ENCODE data around the gene STAT5B. TPM values are rescaled to one million over a fixed set of nuclear protein-coding genes. Genes with fewer than 3 reads are reported as not detected.
"Not testable (repeated sequence)": the region's sequence is repeated elsewhere in the genome, so short reads cannot be mapped to it uniquely, and the experiment has no call there.

Gene STAT5B
- total RNA-seq, 1 donor from 2014 or later: 48.5 TPM

GRCh38 chr17:42268236-42268635, 8.0 kb downstream of the STAT5B start:
- no peak for DNase-seq (ENCODE audit: low read depth, low spot score)

- DNase-seq (ENCODE audit: low read depth, low spot score): no peak
These were observed 9.0 kb downstream of the STAT5B start for GRCh38 chr17:42266918-42267766.

DNA sequence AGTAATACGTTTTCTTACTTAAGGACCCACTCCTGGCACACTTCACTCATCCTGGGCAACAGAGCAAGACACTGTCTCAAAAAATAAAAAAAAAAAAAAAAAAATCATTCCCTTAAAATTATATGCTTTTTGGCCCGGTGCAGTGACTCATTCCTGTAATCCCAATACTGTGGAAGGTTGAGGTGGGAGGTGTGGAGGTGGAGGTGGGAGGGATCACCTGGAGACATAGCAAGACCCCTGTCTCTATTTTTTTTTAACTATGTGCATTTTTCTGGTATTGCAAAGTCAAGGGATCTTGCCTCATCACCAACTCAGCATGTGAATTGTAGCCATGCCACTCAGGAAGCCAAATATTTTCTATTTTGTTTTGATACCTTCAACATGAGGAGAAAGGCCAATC, 9.7 kb downstream of the STAT5B start:
- no peak for DNase-seq (ENCODE audit: low read depth, low spot score)

- not testable (repeated sequence) for DNase-seq (ENCODE audit: low read depth, low spot score)
These were observed 11.8 kb downstream of the STAT5B start for GRCh38 chr17:42264366-42264765.

DNA sequence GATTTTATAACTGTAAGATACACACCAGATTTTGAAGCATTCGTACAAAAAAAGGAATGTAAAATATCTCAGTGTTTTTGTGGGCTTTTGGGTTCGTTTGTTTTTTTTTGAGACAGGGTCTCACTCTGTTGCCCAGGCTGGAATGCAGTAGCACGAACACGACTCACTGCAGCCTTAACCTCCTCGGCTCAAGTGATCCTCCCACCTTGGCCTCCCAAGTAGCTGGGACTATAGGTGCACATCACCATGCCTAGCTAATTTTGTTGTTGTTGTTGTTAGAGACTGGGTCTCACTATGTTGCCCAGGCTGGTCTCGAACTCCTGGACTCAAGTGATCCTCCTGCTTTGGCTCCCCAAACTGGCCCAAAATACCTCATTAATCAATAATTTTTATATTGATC, 15.9 kb downstream of the STAT5B start:
- no peak for DNase-seq (ENCODE audit: low read depth, low spot score)

GRCh38 chr17:42255445-42255844, 20.7 kb downstream of the STAT5B start:
- no peak for DNase-seq (ENCODE audit: low read depth, low spot score)

DNA sequence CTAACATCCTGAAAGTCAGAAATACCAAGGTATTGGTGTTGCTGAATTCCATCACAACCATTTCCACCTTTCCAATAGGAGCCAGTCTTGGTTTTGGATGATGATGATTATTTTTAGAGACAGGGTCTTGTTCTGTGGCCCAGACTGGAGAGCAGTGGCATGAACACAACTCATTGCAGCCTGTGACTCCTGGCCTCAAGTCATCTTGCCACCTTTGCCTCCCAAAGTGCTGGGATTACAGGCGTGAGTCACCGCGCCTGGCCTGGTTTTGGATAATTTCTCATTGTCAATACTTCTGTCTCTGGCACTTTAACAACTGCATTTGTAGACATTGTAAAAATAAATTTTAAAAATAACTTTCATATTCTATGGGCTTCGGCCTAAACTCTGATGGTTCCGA, 22.6 kb downstream of the STAT5B start:
- no peak for DNase-seq (ENCODE audit: low read depth, low spot score)

DNA sequence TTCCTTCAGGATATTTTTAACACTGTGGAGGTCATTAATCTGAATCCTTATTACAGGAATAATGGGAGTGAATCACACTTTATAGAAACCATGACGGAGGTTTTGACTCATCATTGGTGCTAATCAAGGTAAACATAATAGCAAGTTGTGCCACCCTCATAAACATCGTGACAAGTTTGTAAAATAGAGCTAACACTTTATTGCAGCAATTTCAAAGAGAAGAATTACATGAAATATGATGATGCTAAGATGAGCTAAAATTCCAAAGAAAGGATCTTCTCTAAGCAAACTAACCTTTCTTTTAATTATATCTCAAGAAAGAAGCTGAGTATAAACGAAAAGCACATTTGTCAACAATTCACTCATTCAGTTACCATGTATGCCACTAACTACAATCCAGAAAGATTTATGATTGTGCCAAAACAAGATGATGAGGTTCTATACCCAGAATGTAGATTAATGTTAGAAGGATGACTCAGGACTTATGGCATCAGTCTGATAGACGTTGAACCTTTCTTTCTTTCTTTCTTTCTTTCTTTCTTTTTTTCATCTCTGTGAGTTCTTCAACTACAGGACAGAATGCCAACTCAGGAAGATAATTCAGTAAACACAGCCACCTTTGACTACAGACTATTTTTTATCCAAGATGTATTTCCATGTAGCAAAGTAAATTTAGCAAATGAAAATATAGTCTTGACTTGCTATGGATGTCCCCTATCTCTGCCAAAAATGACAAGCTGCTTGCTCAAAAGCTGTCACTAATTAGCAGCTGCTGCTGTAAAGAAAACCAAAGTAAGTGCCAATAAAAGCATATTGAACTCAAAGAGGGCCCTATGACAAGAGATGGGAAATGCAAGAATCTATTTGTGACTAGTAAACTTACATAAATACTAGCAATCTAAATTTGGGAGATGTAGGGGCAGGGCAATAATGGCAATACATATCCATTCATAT, 23.3 kb downstream of the STAT5B start:
- DNase-seq (ENCODE audit: low read depth, low spot score): peak; percentile 64

DNA sequence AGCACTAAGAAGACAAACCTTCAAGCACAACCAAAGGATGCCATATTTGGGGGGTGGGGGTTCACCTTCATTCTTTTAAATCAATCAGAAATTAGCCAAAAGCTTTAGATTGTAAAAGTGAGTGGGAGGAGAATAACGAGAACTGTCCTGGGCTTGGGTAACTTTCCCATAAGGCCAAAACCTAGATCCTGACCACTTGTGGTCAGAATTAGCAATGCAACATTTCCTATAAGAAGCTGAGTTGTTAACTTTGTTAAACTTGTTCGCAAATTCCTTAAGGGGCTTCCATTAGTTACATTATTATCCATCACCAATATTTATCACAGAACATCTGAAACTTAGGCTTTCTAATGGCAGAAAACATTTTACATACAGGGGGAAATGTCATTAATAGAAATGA, 25.1 kb downstream of the STAT5B start:
- DNase-seq (ENCODE audit: low read depth, low spot score): no peak

DNA sequence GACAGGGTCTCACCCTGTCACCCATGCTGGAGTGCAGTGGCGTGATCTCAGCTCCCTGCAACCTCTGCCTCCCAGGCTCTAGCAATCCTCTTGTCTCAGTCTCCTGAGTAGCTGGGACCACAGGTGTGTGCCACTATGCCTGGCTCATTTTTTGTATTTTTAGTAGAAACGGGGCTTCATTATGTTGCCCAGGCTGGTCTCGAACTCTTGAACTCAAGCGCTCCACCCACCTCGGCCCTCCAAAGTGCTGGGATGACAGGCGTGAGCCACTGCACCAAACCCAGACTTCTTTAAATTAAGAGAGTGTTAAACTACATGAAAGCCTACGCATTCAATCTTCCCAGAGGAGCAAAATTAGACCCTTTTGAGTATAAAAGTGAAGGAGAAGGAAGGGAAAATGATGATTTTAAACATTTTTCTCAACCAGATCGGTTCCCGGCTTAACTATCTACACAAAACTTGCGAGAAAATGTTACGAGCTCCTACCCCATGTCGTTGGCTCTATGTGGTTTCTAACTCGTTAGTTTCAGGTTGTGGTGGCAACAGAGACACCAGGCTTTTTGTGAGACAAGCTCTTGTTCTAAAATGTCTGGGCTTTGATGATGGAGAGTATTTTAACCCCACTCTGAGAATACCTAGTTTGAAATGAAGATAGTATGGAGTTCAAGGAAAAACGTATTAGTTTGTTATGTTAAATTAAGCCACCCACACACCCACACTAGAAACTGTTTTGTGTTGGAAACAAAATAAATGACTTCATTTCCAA, 26.3 kb downstream of the STAT5B start:
- DNase-seq (ENCODE audit: low read depth, low spot score): no peak

GRCh38 chr17:42248351-42249179, 27.6 kb downstream of the STAT5B start:
- DNase-seq (ENCODE audit: low read depth, low spot score): peak; percentile 89

- no peak for DNase-seq (ENCODE audit: low read depth, low spot score)
These were observed 28.5 kb downstream of the STAT5B start for GRCh38 chr17:42247734-42248133.

GRCh38 chr17:42246515-42246914, 29.7 kb downstream of the STAT5B start:
- DNase-seq (ENCODE audit: low read depth, low spot score): no peak

- DNase-seq (ENCODE audit: low read depth, low spot score): not testable (repeated sequence)
These were observed 31.0 kb downstream of the STAT5B start for GRCh38 chr17:42245183-42245582.

DNA sequence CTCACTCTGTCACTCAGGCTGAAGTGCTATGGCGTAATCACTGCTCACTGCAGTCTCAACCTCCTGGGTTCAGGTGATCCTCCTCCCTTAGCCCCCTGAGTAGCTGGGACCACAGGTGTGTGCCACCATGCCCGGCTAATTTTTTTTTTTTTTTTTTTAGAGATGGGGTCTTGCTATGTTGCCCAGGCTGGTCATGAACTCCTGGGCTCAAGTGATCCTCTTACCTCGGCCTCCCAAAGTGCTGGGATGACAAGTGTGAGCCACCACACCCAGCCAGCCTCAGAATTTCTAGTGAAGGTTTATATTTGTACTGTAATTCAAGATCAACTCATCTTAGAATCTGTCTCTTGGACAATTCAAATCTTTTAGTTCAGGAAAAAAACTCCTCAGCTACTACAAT, 32.1 kb downstream of the STAT5B start:
- not testable (repeated sequence) for DNase-seq (ENCODE audit: low read depth, low spot score)

GRCh38 chr17:42243493-42243982, 32.7 kb downstream of the STAT5B start:
- no peak for DNase-seq (ENCODE audit: low read depth, low spot score)

DNA sequence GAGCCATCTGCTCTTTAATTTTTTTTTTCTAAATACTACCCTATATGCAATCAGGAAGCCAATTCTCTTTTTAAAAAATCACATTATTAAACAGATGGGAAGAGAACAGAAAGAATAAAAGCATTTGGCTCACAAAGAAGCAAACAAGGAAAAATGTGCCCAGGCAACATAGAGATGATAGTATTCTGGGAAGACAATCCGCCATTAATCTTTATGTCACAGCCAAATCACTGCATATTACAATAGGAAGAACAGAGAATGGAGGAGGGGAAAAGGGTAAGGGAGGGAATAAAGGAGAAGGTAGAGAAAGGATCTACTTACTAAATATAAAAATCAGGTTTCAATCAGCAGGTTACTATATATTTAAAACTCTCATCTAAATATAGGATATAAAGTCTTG, 34.3 kb downstream of the STAT5B start:
- no peak for DNase-seq (ENCODE audit: low read depth, low spot score)

DNA sequence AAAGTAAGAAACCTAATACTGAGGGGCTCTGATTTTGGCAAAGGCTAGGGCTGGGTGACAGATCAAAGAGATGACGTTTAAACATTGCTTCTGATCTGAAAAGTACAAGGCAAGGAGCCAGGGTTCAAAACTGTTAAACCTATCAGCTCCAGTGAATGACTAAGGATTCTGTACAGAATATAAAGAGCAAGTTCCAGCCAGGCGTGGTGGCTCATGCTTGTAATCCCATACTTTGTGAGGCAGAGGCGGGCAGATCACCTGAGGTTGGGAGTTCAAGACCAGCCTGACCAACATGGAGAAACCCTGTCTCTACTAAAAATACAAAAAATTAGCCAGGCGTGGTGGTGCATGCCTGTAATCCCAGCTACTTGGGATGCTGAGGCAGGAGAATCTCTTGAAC, 35.3 kb downstream of the STAT5B start:
- DNase-seq (ENCODE audit: low read depth, low spot score): not testable (repeated sequence)

DNA sequence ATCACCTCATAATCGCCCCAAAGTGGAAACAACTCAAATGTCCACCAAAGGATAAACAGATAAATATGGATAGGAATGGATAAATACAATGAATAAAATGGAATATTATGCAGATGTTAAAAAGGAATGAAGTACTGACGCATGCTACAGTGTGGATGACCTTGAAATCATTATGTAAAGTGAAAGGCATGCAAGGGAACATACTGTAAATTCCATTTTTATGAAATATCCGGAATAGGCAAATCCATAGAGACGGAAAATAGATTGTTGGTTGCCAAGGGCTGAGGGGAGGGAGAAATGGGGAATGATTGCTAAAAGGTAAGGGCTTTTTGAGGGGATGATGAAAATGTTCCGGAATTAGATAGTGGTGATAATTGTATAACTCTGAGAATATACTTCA, 36.0 kb downstream of the STAT5B start:
- DNase-seq (ENCODE audit: low read depth, low spot score): no peak

DNA sequence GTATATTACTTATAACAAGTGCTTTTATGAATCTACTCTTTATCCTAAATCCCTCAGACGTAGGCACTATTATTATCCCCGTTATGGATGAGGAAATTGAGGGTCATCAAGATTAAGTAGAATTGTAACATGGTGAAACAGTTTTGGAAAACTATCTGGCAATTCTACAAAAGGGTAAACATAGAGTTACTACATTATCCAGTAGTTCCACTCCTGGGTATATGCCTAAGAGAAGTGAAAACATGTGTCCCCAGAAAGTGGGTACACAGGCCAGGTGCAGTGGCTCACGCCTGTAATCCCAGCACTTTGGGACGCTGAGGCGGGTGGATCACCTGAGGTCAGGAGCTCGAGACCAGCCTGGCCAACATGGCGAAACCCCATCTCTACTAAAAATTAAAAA, 36.6 kb downstream of the STAT5B start:
- DNase-seq (ENCODE audit: low read depth, low spot score): not testable (repeated sequence)
